Natural killer cell (primary cell): Measurements from ENCODE around the gene HPSE. TPM values are rescaled to one million over a fixed set of nuclear protein-coding genes. Genes with fewer than 3 reads are reported as not detected.

Experiments
- ATAC-seq, 3 donors: fragments of 150-1000 bp in 2 of 3; fragments of 200-7000 bp in 1 of 3; cut with Tn5 transposase; 1 replicate in 1 of 3; 2 replicates in 2 of 3; pipeline ENCODE4 v1.10.0; 2021; ENCODE audit warnings: mild to moderate bottlenecking in 2 of 3, moderate library complexity in 2 of 3
- DNase-seq, 2 donors: peaks; one replicate each; pipeline versions ENCODE4 v3.0.0 to v3.0.0-alpha.2; 2013 to 2021; ENCODE audit warnings: mixed read lengths in 1 of 2
- H3K27ac ChIP-seq: one replicate; pipeline ENCODE4 v1.5.1; 2013; ENCODE audit warnings: mild to moderate bottlenecking, low read length
- H3K27me3 ChIP-seq: one replicate; pipeline ENCODE4 v1.6.1; 2013; ENCODE audit warnings: low read length; ENCODE audit not compliant: control insufficient read depth, insufficient read depth
- H3K36me3 ChIP-seq: one replicate; pipeline ENCODE4 v1.6.1; 2013; ENCODE audit warnings: low read length; ENCODE audit not compliant: control insufficient read depth, insufficient read depth
- H3K4me1 ChIP-seq: one replicate; pipeline ENCODE4 v1.6.1; 2013; ENCODE audit warnings: low read length; ENCODE audit not compliant: control insufficient read depth, insufficient read depth
- H3K4me3 ChIP-seq: one replicate; pipeline ENCODE4 v1.5.1; 2013; ENCODE audit warnings: low read length
- H3K9me3 ChIP-seq: one replicate; pipeline ENCODE4 v1.6.1; 2013; ENCODE audit warnings: low read length; ENCODE audit not compliant: control insufficient read depth, insufficient read depth
- H3K27ac Mint-ChIP-seq, 2 donors: one replicate each; pipeline ENCODE4 v1.8.0; 2022; ENCODE audit warnings: mild to moderate bottlenecking in 2 of 2, mixed read lengths in 2 of 2, moderate library complexity in 1 of 2
- H3K27me3 Mint-ChIP-seq, 2 donors: one replicate each; pipeline ENCODE4 v1.8.0; 2022; ENCODE audit warnings: low read depth in 2 of 2, mixed read lengths in 2 of 2
- H3K36me3 Mint-ChIP-seq: one replicate; pipeline ENCODE4 v1.8.0; 2022; ENCODE audit warnings: mixed read lengths
- H3K4me1 Mint-ChIP-seq, 2 donors: one replicate each; pipeline ENCODE4 v1.8.0; 2022; ENCODE audit warnings: mixed read lengths in 2 of 2
- H3K4me3 Mint-ChIP-seq: one replicate; pipeline ENCODE4 v1.8.0; 2022; ENCODE audit warnings: mild to moderate bottlenecking, moderate library complexity, mixed read lengths
- H3K9me3 Mint-ChIP-seq, 2 donors: one replicate each; pipeline ENCODE4 v1.8.0; 2022; ENCODE audit warnings: mixed read lengths in 2 of 2
- WGBS: methylation state at CpG from one replicate; pipeline ENCODE4 v1.1.7; 2013; ENCODE audit warnings: missing lambda C conversion rate; ENCODE audit not compliant: insufficient coverage; 5-methylcytosine and 5-hydroxymethylcytosine counted together
- intact Hi-C: fragments of 100-400 bp; cut with micrococcal nuclease; formaldehyde crosslinking; loops from one replicate; pipeline ENCODE4 v1.14.2; 2022
- total RNA-seq, 4 donors: library from RNA; stranded (reverse); fragments of 120-200 nt in 1 of 4; gene quantifications; one replicate each; pipeline versions ENCODE4 v1.2.3 to v1.2.4, GENCODE V29; 2013 to 2022
- TF ChIP-seq, protein P1 (sequence below): fragments of 200-600 bp; IDR thresholded peaks from one replicate; pipeline ENCODE4 v1.8.0; 2022; ENCODE audit warnings: antibody characterized with exemption

The HPSE gene
- total RNA-seq, 3 donors from 2014 or later (not counting 1 experiment from before 2014, with no cell fraction given) = 0.89 to 2.6 (median 1.5) TPM

DNA sequence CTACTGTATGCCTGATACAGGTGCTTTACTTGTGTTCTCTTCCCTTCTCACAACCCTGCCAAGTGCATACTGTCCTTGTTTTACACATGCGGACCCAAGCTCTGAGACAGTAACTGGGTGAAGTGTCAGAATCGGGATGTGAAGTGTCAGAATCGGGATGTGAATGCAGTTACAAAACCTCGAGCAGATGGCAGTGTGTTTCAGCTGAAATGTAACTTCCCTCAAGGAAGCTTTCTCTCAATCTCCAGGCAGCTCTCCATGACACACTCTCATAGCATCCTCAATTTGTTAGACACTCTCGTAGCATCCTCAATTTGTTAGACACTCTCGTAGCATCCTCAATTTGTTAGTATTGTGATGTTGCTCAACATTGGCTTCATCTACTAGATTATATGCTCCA is 1.1 kb upstream of the HPSE start:
- H3K36me3 Mint-ChIP-seq = no peaks in the 10 kb centered on the region
- Histone ChIP-seq H3K27ac (no peak overlapping the region), H3K36me3 (no peaks in the 10 kb centered on the region), H3K4me1 (peaks cover 17% of the 10 kb centered on the region), H3K9me3 (peaks cover 11% of the 10 kb centered on the region), H3K4me3 (no peak overlapping the region), H3K27me3 (peaks cover 5% of the 10 kb centered on the region)
- peaks cover 14 to 23% of the 10 kb centered on the region in 2 donors for H3K4me1 Mint-ChIP-seq
- intact Hi-C loops = no loop called here
- peaks cover 21 to 22% of the 10 kb centered on the region in 2 donors for H3K27me3 Mint-ChIP-seq
- WGBS = 13% methylated on average over 4 of the region's 6 CpGs
- DNase-seq (no peak), ATAC-seq (no peak)
- TF ChIP-seq, protein P1, sequence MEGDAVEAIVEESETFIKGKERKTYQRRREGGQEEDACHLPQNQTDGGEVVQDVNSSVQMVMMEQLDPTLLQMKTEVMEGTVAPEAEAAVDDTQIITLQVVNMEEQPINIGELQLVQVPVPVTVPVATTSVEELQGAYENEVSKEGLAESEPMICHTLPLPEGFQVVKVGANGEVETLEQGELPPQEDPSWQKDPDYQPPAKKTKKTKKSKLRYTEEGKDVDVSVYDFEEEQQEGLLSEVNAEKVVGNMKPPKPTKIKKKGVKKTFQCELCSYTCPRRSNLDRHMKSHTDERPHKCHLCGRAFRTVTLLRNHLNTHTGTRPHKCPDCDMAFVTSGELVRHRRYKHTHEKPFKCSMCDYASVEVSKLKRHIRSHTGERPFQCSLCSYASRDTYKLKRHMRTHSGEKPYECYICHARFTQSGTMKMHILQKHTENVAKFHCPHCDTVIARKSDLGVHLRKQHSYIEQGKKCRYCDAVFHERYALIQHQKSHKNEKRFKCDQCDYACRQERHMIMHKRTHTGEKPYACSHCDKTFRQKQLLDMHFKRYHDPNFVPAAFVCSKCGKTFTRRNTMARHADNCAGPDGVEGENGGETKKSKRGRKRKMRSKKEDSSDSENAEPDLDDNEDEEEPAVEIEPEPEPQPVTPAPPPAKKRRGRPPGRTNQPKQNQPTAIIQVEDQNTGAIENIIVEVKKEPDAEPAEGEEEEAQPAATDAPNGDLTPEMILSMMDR = no peak
- no peaks in the 10 kb centered on the region for H3K9me3 Mint-ChIP-seq
- H3K27ac Mint-ChIP-seq = no peak overlapping the region
- peak overlapping the region; percentile 94 for H3K4me3 Mint-ChIP-seq

DNA sequence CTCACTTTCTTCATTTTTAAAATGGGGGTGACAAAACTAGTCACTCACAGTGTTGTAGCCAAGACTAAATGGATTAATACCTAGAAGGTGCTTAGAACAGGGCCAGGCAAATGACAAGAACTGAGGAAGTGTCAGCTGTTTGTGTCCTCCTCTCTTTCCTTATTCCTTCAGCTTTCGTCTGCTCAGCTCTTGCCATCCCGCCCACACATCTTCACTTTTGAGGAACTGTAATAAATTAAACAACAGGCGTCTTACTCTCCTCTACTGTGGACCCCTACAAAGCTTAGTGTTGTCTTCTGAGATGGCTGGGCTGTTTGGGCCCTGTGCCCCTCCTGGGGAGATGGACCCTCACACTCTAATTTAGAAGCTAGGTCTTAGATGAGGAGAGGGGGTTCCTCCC is 2.7 kb downstream of the HPSE start:
- H3K36me3 ChIP-seq = no peaks in the 10 kb centered on the region
- H3K4me3 Mint-ChIP-seq = no peak overlapping the region
- H3K9me3 Mint-ChIP-seq = no peaks in the 10 kb centered on the region
- H3K27ac Mint-ChIP-seq = no peak overlapping the region
- H3K4me1 Mint-ChIP-seq = peaks cover 12 to 26% of the 10 kb centered on the region in 2 donors
- peaks cover 13 to 19% of the 10 kb centered on the region in 2 donors for H3K27me3 Mint-ChIP-seq
- intact Hi-C loops = no loop called here
- no peak for DNase-seq
- H3K27ac ChIP-seq = no peak overlapping the region
- no peaks in the 10 kb centered on the region for H3K36me3 Mint-ChIP-seq
- peaks cover 17% of the 10 kb centered on the region for H3K4me1 ChIP-seq
- TF ChIP-seq, protein P1 = no peak
- H3K9me3 ChIP-seq = no peaks in the 10 kb centered on the region
- ATAC-seq = no peak
- no peaks in the 10 kb centered on the region for H3K27me3 ChIP-seq
- WGBS = 65% methylated on average over 3 of the region's 3 CpGs
- no peak overlapping the region for H3K4me3 ChIP-seq

DNA sequence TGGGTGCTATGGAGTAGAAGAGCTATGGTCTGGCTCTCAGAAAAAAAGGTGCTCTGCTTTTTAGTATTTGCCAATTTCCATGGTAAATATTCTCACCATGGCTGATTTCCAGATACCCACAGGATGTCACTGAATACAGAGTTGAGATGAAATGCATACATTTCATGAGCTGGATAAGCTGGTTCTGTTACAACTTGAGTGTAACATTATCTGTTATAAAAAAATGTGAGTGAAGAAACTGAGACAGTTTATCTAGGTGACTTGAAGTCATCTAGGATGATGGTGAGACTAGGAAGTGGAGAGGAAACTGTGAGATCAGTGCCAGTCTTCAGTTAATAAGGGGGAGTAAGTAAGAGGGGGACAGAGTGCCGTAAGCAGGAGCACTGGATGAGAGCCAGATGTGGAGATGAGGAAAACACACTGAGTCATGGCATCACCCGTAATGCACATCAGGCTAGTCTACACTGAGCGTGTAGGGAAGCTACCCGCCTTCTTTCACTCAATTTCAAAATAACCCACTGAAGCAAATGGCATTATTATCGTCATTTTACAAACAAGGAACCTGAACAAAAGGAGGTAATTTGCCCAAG is 5.0 kb downstream of the HPSE start:
- TF ChIP-seq, protein P1 = no peak
- intact Hi-C loops = no loop called here

More for the DNA sequence above, 5.0 kb downstream of the HPSE start:
- Histone ChIP-seq H3K27me3 (no peaks in the 10 kb centered on the region), H3K4me3 (no peak overlapping the region), H3K4me1 (peaks cover 9% of the 10 kb centered on the region), H3K27ac (no peak overlapping the region), H3K36me3 (no peaks in the 10 kb centered on the region), H3K9me3 (no peaks in the 10 kb centered on the region)
- Mint-ChIP-seq H3K27me3 (peaks cover 7 to 16% of the 10 kb centered on the region in 2 donors), H3K9me3 (no peaks in the 10 kb centered on the region), H3K4me1 (peaks cover 0 to 12% of the 10 kb centered on the region in 2 donors), H3K36me3 (no peaks in the 10 kb centered on the region), H3K4me3 (no peak overlapping the region), H3K27ac (no peak overlapping the region)
- no peak for ATAC-seq
- DNase-seq = no peak
- 79% methylated on average over 5 of the region's 5 CpGs for WGBS
